Tongue (tissue), 2 donors: ENCODE data around the gene HOXC5. TPM values are rescaled to one million over a fixed set of nuclear protein-coding genes. Genes with fewer than 3 reads are reported as not detected.

Experiments
- DNase-seq: peaks from one replicate; pipeline ENCODE4 v3.0.0-alpha.2; 2015
- total RNA-seq: library from RNA; depleted of rRNA; stranded (reverse); fragments of >200 nt; gene quantifications from one replicate; pipeline ENCODE4 v1.2.3, GENCODE V29; 2014

HOXC5 gene
- total RNA-seq, 1 donor from 2014 or later, result not detected

- no peak for DNase-seq
These were observed 26.2 kb upstream of the HOXC5 start for GRCh38 chr12:54006559-54007220.

DNA sequence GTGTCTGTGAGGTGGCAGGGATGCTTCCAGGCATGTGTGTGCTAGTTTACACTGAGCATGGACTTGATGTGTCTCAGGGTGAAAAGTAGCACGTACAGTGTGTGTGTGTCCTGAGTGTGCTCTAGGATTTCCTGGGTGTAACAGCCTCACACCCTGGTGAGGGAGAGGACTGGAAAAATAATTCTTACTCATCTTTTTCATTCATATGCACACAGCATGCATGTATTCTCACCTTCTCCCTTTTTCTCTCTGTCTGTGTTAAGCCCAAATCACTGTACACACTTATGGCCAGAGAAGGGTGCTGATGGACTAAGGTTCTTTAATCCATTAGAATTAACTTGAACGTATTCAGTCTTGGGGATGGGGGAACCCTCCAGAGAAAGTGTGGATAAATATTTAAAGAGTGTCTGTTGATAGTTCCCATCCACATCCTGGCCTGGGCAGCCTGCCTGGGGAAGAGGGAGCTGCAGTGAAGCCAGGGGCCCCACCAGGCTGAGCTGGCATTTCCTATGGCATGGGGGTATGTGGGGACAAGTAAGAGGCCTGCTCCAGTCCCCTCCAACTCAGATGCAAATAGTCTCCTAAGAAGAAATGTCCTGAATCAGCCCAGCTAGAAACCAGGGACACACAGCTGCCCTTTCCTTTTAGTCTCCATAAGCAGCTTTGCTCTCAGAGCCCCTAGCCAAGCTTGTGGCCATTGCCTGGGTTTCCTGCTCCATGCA is 25.2 kb upstream of the HOXC5 start:
- no peak for DNase-seq

DNA sequence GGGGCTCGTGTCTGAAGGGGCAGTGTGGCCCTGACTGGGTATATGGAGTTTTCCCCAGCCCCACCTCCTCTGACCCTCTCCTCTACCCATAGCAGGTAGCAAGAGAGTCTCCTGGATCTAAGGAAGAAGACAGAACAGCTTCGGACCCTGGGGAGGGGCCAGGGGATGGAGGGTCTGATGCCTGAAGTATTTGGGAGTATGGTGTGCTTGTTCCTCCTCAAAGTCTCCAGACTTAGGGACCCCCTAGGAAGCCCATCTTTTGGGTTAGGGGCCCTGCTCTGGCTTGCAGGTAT is 24.6 kb upstream of the HOXC5 start:
- DNase-seq, result no peak

GRCh38 chr12:54009171-54010052 is 23.4 kb upstream of the HOXC5 start:
- DNase-seq, result no peak

DNA sequence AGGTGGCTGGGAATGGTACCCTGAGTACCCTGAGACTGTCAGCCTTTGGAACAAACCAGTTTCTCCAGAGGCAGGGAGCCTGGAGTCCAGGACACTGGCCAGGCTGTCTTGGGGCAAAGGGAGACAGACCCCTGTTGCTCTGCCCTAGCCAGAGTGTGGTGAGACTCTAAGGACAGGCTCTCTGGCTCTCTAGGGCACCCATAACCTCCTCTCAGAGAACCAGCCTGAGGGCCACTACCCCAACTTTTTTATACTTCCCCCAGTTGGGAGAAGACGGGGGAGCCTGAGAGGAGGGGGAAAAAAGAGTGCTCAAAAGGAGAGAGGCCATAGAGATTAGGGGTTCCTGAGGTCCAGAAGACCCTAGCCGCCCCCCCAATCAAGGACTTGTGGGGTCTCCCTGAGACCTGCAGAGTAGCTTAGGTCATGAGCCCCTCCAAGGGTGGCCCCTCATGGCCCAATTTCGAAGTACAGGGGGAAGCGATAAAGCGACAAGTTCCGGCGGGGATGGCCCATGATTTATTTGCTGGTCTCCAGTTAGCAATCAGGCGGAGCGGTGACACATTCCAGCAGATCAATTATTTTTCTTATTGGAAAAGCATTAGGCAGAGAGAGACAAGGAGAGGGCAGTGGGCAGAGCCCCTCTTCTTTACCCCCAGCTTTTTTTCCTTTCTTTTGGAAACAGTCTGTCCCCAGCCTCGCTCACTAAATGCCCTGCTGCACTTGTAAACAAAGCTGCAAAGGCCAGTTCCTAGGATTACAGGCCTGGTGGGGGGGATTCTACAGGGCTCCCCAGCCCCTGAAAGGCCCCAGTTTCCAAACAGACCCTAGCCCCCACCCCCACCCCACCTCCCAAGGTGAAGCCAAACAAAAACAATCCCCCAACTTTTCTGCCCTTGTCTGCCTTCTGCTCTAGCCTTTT is 22.5 kb upstream of the HOXC5 start:
- DNase-seq, result no peak

GRCh38 chr12:54010972-54011664 is 21.7 kb upstream of the HOXC5 start:
- no peak for DNase-seq

DNA sequence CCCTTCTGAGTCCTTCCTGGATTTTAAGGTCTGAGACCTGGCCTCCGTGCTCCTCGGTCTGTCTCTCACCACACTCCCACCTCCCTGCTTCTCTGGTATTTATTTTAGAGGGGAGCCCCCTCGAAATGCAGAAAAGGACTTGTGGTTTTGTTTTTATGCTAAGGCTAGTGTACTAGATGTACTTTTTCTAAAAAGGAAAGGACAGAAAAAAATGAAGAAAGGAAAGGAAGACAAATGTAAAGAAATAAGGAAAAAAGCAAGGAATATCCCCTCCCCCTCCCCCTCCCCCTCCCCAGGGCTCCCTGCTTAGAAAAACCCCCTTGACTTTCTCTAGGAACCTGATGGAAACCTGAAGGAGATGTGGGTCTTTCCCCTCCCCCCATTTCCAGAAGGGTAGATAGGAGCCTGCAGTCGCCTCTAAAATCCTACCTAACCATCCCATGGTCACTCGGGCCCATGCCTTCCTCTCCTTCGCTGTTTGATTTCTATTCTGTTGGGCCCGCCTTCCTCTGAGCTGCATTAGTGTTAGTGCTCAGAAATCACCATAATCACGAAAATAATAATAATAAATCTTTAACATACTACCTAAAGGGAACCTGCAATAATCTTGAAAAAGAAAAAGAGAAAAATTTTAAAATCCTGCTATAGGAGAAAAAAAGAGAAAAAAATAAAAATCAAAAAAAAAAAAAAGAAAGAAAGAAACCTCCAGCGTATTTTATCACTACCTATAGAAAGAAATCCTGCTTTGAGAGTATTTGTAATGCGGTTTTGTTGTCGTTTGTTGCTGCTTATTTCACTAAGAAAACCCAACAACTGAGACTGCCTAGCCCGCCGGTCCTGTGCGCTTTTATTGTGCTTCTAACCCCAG is 21.0 kb upstream of the HOXC5 start:
- no peak for DNase-seq

- no peak for DNase-seq
These were observed 20.0 kb upstream of the HOXC5 start for GRCh38 chr12:54012631-54013409.

DNA sequence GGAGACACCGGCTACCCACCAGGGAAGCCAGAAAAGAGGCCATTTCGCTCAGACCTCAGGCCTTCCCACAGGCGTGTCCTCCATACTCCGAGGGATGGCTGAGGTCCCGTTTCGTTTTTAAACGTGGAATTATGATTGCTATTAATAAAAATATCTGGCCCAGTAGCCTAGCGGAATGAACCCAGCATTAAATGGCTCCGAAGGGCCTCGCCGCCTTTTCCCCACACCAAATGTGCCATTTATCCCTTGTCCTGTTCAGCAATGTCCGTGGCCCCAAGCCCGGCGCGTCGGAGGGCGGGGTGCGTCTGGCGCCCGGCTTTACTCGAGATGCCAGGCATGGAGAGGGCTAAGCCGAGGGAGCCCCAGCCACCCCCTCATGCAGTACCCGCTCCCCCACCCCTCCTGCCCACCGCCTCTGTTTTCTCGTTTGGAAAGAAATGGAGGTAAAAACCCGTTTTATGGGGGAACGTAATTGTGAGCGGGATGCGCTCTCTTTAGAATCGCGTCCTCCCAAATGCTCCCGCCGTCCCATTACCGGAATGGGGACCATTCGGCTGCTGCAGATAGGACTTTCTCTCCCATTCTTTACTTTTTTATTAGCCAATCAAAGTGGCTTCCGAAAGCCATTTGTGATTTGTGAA is 18.4 kb upstream of the HOXC5 start:
- DNase-seq, result no peak

DNA sequence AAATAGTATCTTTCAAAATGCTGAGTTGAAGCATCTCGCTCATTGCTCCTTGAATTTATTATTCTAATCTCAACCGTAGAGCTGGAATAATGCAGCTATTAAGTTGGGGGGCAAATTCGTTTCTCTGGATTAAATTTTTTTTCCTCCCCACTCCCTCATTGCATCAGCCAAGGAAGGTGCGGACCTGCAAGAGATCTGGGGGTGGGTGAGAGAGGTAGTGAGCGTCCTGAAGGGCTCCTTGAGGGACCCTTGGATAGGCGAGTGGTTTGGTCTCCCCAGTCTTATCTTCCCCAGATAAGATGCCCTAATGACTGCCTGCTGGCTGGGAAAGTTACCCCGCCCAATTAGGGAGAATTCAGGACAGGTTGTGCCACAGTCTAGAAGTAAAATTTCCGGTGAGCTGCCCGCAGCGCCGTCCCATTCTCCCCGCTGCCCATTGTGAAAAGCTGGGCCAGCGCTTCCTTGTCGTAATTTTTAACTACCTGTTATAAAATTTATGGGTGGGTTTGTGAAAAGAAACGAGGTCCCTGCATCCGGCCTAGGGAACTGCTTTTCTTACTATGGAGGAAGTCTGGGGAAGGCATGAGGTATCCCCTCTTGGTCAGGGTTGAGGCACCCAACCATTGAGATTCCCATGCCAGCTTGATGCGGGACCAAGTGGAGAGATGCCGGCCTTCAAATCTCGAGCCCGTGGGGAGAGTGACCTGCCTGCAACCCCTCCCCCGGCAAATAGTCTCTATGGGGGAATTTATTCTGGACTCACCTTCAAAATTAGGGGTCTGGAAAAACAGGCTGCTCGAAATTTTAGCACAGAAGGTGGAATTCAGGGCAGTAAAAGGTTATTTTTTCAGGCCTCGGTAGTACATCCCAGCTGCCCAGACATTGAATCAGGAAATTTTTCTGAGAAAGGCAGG is 17.6 kb upstream of the HOXC5 start:
- no peak for DNase-seq

DNA sequence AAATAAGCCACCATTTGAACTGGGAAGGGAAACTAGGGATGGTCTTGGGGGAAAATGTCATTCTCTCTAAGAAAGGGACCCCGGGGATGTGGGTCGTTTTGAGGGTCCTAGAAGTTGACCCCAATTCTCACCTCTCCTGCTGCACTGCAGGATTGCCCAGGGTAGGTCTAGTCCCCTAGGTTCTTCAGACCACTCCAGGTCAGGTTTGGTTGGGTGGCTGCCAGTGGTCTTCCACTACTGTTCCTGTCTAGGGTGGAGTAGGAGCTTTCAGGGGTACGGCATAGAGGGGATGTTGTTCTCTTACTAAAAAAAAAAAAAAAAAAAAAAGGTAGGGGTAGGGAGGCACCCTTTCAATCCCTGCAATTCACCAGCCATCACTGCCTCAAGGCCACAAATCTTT is 16.8 kb upstream of the HOXC5 start:
- DNase-seq, result no peak

DNA sequence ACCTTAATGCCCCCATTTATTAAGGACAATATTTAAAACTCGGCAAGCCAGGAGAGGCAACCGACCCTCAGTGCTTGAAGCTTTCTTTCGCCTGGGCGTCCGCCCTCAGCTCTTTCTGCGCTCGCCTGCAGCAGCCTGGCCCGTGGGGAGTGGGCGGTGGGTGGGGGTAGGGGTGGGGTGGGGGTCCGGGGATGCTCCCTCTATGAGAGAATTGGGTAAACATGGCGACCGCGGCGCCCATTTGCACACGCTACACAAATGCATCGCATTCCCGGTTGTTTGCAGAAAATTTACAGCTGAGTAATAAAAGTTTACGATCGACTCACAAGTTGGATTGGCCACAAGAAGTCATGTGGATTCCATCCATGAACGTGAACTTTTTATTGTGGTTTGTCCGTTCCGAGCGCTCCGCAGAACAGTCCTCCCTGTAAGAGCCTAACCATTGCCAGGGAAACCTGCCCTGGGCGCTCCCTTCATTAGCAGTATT is 16.3 kb upstream of the HOXC5 start:
- DNase-seq, result no peak

DNA sequence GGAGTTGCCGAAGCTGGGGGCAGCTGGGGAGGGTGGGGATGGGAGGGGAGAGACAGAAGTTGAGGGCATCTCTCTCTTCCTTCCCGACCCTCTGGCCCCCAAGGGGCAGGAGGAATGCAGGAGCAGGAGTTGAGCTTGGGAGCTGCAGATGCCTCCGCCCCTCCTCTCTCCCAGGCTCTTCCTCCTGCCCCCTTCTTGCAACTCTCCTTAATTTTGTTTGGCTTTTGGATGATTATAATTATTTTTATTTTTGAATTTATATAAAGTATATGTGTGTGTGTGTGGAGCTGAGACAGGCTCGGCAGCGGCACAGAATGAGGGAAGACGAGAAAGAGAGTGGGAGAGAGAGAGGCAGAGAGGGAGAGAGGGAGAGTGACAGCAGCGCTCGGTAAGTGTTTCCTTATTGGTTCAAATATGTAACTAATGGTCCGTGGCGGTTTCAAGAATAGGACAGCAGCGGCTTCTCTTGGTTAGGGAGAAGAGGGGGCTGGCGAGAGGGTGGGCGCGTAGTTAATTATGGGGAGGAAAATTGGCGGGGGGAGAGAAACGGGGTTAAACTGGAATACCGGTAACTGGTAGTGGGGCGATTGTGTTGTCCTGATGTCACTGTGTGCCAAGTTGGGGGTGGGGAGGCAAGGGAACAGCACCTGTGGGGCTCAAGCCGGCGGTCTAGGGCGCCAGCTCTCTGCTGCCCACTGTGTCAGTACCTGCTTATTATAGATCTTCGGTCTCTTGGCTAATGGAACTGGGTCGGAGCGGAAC is 15.6 kb upstream of the HOXC5 start:
- DNase-seq, result no peak

- peak; percentile 75 for DNase-seq
These were observed 14.9 kb upstream of the HOXC5 start for GRCh38 chr12:54017878-54018467.

DNA sequence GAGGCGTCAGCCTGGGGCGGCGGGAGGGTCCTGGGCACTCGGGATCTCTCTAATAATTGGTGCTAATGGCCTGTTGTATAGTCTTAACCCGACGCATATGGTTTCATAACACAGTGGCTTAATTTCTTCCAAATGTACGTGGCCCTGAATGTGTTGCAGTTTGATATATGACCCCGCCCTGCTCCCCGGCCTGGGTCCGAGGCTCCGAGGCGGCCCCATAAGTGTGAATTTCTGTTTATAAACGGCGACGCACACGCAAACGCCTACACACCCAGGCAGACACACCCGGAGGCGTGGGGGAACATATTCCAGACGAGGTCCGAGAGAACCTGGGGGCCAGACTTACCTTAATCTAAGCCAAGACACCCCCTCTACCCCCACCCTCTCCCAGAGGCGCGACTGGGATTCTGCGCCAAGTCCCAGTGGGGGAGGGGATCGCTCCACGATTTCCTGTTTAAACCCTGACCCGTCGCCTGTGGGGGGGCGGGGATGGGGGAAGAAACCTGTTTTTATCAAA is 14.3 kb upstream of the HOXC5 start:
- no peak for DNase-seq

GRCh38 chr12:54019091-54019811 is 13.6 kb upstream of the HOXC5 start:
- DNase-seq, result no peak
